Stomach (tissue), 4 donors: ENCODE results near the gene CHCHD6.

Experiments
- CTCF ChIP-seq, 7 experiments: fragments of 450-650 bp in 4 of 7; fragments of 200-600 bp in 3 of 7; sonication (generic) in 3 of 7; IDR thresholded peaks; one replicate each; pipeline ENCODE4 v1.5.1; 2016 to 2019; ENCODE audit warnings: antibody characterized with exemption in 7 of 7, control low read depth in 2 of 7, mild to moderate bottlenecking in 1 of 7
- EP300 ChIP-seq: sonication (generic); formaldehyde crosslinking; IDR thresholded peaks from one replicate; pipeline ENCODE4 v1.6.1; 2017; ENCODE audit warnings: antibody characterized with exemption
- POLR2A ChIP-seq, 4 donors: fragments of 450-650 bp; IDR thresholded peaks; one replicate each; pipeline ENCODE4 v1.6.1; 2016; ENCODE audit warnings: antibody characterized with exemption in 4 of 4, control low read depth in 2 of 4, mild to moderate bottlenecking in 1 of 4, moderate library complexity in 1 of 4
- POLR2AphosphoS5 ChIP-seq, 3 donors: sonication (generic); formaldehyde crosslinking; IDR thresholded peaks; one replicate each; pipeline ENCODE4 v1.6.1; 2016; ENCODE audit warnings: antibody characterized with exemption in 3 of 3

DNA sequence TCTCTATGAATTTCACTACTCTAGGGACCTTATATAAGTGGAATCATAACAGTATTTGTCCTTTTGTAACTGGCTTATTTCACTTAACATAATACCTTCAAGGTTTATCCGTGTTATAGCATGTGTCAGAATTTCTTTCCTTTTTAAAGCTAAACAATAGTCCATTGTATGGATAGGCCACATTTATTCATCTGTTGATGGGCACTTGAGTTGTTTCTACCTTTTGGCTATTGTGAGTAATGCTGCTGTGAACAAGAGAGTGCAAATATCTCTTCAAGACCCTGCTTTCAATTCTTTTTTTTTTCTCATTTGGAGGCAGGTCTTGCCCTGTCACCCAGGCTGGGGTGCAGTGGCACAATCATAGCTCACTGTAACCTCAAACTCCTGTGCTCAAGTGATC is 56.5 kb downstream of the CHCHD6 start:
- TF ChIP-seq CTCF (IDR thresholded peaks at IDR 0.05), result no peak
- TF ChIP-seq POLR2AphosphoS5 (IDR thresholded peaks at IDR 0.05), result no peak
- TF ChIP-seq EP300, result no peak
- TF ChIP-seq POLR2A (IDR thresholded peaks at IDR 0.05), result no peak
